Neuronal stem cell (in vitro differentiated cells): ENCODE measurements around the gene TPP1.

ENCODE experiments used
- DNase-seq: peaks from one replicate; pipeline ENCODE4 v3.0.0-alpha.2; 2013; ENCODE audit warnings: low spot score
- H2AFZ ChIP-seq: one replicate; pipeline ENCODE4 v1.6.1; 2013; ENCODE audit warnings: mild to moderate bottlenecking, low read length, inconsistent platforms
- H2AK5ac ChIP-seq: 2 replicates; pipeline ENCODE4 v1.6.1; 2013; ENCODE audit warnings: low read depth, mild to moderate bottlenecking, inconsistent platforms, low read length, moderate library complexity, mixed read lengths
- H2BK120ac ChIP-seq: 2 replicates; pipeline ENCODE4 v1.6.1; 2013; ENCODE audit warnings: low read depth, mild to moderate bottlenecking, inconsistent platforms, low read length, moderate library complexity, mixed read lengths
- H2BK12ac ChIP-seq: one replicate; pipeline ENCODE4 v1.6.1; 2013; ENCODE audit warnings: low read length, inconsistent platforms
- H2BK15ac ChIP-seq: 2 replicates; pipeline ENCODE4 v1.6.1; 2013; ENCODE audit warnings: mild to moderate bottlenecking, low read length, inconsistent platforms, mixed read lengths
- H2BK5ac ChIP-seq: one replicate; pipeline ENCODE4 v1.6.1; 2013; ENCODE audit warnings: inconsistent platforms, mild to moderate bottlenecking, low read length, moderate library complexity
- H3K14ac ChIP-seq: one replicate; pipeline ENCODE4 v1.6.1; 2013; ENCODE audit warnings: low read length, inconsistent platforms
- H3K18ac ChIP-seq: 2 replicates; pipeline ENCODE4 v1.6.1; 2013; ENCODE audit warnings: low read length, inconsistent platforms
- H3K23ac ChIP-seq: 2 replicates; pipeline ENCODE4 v1.6.1; 2013; ENCODE audit warnings: low read depth, mild to moderate bottlenecking, mixed read lengths, low read length, inconsistent platforms; ENCODE audit not compliant: poor library complexity
- H3K27ac ChIP-seq: replicated peaks from 3 replicates; pipeline ENCODE4 v1.5.1; 2013; ENCODE audit warnings: low read length, inconsistent platforms
- H3K27me3 ChIP-seq, 3 experiments: 2 replicates each; pipeline ENCODE4 v1.6.1; 2013; ENCODE audit warnings: low read length in 3 of 3, mild to moderate bottlenecking in 2 of 3, inconsistent platforms in 1 of 3, low read depth in 1 of 3, mixed read lengths in 1 of 3, moderate library complexity in 1 of 3; ENCODE audit not compliant: control insufficient read depth in 3 of 3, insufficient read depth in 3 of 3
- H3K36me3 ChIP-seq, 2 donors: replicated peaks in 1 of 2; 2 replicates each; pipeline ENCODE4 v1.6.1; 2013; ENCODE audit warnings: low read length in 2 of 2; ENCODE audit not compliant: control insufficient read depth in 2 of 2, insufficient read depth in 2 of 2
- H3K4ac ChIP-seq: 2 replicates; pipeline ENCODE4 v1.6.1; 2013; ENCODE audit warnings: inconsistent platforms, mild to moderate bottlenecking, low read length, moderate library complexity
- H3K4me1 ChIP-seq, 2 donors: 1 replicate in 1 of 2; 2 replicates in 1 of 2; pipeline ENCODE4 v1.6.1; 2013; ENCODE audit warnings: low read length in 2 of 2, low read depth in 1 of 2; ENCODE audit not compliant: control insufficient read depth in 2 of 2, insufficient read depth in 1 of 2
- H3K4me2 ChIP-seq: one replicate; pipeline ENCODE4 v1.6.1; 2013; ENCODE audit warnings: mild to moderate bottlenecking, low read length, inconsistent platforms; ENCODE audit not compliant: insufficient read depth, poor library complexity, severe bottlenecking
- H3K4me3 ChIP-seq, 2 donors: 2 replicates each; pipeline ENCODE4 v1.5.1; 2013; ENCODE audit warnings: low read length in 2 of 2, mild to moderate bottlenecking in 2 of 2, inconsistent platforms in 1 of 2, moderate library complexity in 1 of 2
- H3K79me1 ChIP-seq: one replicate; pipeline ENCODE4 v1.6.1; 2013; ENCODE audit warnings: low read depth, mild to moderate bottlenecking, inconsistent platforms, low read length, moderate library complexity
- H3K9ac ChIP-seq: one replicate; pipeline ENCODE4 v1.6.1; 2013; ENCODE audit warnings: mild to moderate bottlenecking, low read depth, low read length, inconsistent platforms; ENCODE audit not compliant: poor library complexity
- H3K9me3 ChIP-seq, 2 donors: replicated peaks in 1 of 2; 2 replicates each; pipeline versions ENCODE3 to v1.6.1; 2013; ENCODE audit warnings: low read length in 2 of 2, mild to moderate bottlenecking in 2 of 2, inconsistent platforms in 1 of 2, low read depth in 1 of 2, mixed read lengths in 1 of 2, moderate library complexity in 1 of 2; ENCODE audit not compliant: control insufficient read depth in 2 of 2, insufficient read depth in 1 of 2
- H4K8ac ChIP-seq: one replicate; pipeline ENCODE4 v1.6.1; 2013; ENCODE audit warnings: low read depth, mild to moderate bottlenecking, inconsistent platforms, low read length, moderate library complexity
- H4K91ac ChIP-seq: one replicate; pipeline ENCODE4 v1.6.1; 2013; ENCODE audit warnings: low read length, low read depth, mild to moderate bottlenecking, inconsistent platforms; ENCODE audit not compliant: poor library complexity
- WGBS, 2 donors: extraction: QIAGEN DNeasy Blood & Tissue Kit; methylation state at CpG; one replicate each; pipeline ENCODE4 v1.1.7; 2013; ENCODE audit warnings: missing lambda C conversion rate in 2 of 2, mixed read lengths in 1 of 2; ENCODE audit not compliant: insufficient read length in 2 of 2, insufficient replicate concordance in 1 of 2; ENCODE audit errors: extremely low coverage in 2 of 2; 5-methylcytosine and 5-hydroxymethylcytosine counted together

Gene TPP1

DNA sequence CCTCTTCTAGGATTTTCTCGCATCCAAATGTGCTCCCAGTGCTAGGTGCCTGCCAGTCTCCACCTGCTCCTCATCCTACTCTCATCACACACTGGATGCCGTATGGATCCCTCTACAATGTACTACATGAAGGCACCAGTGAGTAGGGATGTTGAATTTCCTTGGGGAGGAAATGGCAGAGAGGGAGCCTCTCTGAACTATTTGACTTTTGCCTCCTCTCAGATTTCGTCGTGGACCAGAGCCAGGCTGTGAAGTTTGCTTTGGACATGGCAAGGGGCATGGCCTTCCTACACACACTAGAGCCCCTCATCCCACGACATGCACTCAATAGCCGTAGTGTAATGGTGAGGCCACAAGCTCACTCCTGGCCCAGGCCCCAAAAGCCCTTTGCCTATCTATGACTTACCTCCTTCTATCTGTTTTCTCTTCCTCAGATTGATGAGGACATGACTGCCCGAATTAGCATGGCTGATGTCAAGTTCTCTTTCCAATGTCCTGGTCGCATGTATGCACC, 9.7 kb downstream of the TPP1 start:
- no peak overlapping the region for H3K4me2 ChIP-seq
- H2BK5ac ChIP-seq: no peak overlapping the region
- no peak overlapping the region for H3K23ac ChIP-seq
- H2BK12ac ChIP-seq: no peak overlapping the region
- H2BK120ac ChIP-seq: no peak overlapping the region
- no peak overlapping the region for H3K18ac ChIP-seq
- H3K79me1 ChIP-seq: peaks cover 3% of the 10 kb centered on the region
- no peak overlapping the region for H2BK15ac ChIP-seq
- H4K91ac ChIP-seq: no peak overlapping the region
- no peak for DNase-seq
- H3K27me3 ChIP-seq: no peaks in the 10 kb centered on the region
- H3K9ac ChIP-seq: no peak overlapping the region
- peaks cover 38 to 62% of the 10 kb centered on the region in 2 donors for H3K36me3 ChIP-seq
- H2AK5ac ChIP-seq: no peak overlapping the region
- H3K4ac ChIP-seq: no peak overlapping the region
- no peaks in the 10 kb centered on the region for H3K9me3 ChIP-seq
- H3K27ac ChIP-seq: no peak overlapping the region
- no peak overlapping the region for H3K14ac ChIP-seq
- no peak overlapping the region for H3K4me3 ChIP-seq
- WGBS, 2 donors: no CpG with 5 or more reads among the region's 8 CpGs
- H3K4me1 ChIP-seq: peaks cover 13 to 37% of the 10 kb centered on the region in 2 donors
- no peak overlapping the region for H2AFZ ChIP-seq
- H4K8ac ChIP-seq: no peak overlapping the region

DNA sequence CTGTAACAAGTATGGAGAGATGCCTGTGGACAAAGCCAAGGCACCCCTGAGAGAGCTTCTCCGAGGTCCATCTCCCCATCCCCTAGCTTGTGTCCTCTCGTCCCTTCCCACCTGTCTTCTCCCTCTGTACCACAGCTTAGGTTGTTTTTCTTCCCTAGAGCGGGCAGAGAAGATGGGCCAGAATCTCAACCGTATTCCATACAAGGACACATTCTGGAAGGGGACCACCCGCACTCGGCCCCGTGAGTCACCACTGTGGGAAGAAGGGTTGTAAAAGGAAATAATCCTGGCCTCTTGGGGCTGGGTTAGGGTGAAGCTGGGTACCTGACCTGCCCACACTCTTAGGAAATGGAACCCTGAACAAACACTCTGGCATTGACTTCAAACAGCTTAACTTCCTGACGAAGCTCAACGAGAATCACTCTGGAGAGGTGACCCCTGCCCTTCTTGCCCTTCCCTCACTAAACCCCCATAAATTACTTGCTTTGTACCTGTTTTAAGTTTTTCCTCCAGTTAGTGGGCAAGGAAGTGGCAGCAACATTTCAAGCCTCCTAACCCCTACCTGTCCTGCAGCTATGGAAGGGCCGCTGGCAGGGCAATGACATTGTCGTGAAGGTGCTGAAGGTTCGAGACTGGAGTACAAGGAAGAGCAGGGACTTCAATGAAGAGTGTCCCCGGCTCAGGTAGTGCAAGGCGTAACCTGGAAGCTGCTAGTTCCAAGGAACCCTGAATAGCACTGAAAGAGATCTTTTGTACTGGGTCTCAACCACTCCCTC, 10.3 kb downstream of the TPP1 start:
- Histone ChIP-seq H4K8ac (no peak overlapping the region), H2BK15ac (no peak overlapping the region), H3K27ac (no peak overlapping the region), H3K18ac (no peak overlapping the region), H2AK5ac (no peak overlapping the region), H3K4me2 (no peak overlapping the region), H3K79me1 (peaks cover 6% of the 10 kb centered on the region), H2BK12ac (no peak overlapping the region), H3K27me3 (no peaks in the 10 kb centered on the region), H2BK5ac (no peak overlapping the region), H3K14ac (no peak overlapping the region), H4K91ac (no peak overlapping the region), H2AFZ (no peak overlapping the region), H3K4me3 (no peak overlapping the region), H3K36me3 (peaks cover 35 to 56% of the 10 kb centered on the region in 2 donors), H2BK120ac (no peak overlapping the region), H3K4me1 (peaks cover 13 to 37% of the 10 kb centered on the region in 2 donors), H3K9ac (no peak overlapping the region), H3K4ac (no peak overlapping the region), H3K23ac (no peak overlapping the region), H3K9me3 (no peaks in the 10 kb centered on the region)
- no peak for DNase-seq
- no CpG with 5 or more reads among the region's 14 CpGs for WGBS, 2 donors

DNA sequence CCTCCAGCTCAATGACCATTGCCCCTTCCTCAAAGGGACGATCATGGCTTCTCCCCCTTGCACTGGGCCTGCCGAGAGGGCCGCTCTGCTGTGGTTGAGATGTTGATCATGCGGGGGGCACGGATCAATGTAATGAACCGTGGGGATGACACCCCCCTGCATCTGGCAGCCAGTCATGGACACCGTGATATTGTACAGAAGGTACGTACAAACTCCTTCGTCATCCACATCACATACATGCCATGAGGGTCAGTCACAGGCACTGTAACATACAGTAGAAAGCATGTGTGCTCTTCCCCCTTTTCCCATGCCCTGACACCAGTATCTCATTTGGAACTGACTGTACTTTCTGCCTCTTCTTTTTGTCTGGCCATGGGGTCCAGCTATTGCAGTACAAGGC, 11.2 kb downstream of the TPP1 start:
- Histone ChIP-seq H2AFZ (no peak overlapping the region), H3K36me3 (peaks cover 35 to 56% of the 10 kb centered on the region in 2 donors), H2AK5ac (no peak overlapping the region), H2BK120ac (no peak overlapping the region), H3K9me3 (no peaks in the 10 kb centered on the region), H3K14ac (no peak overlapping the region), H2BK12ac (no peak overlapping the region), H2BK15ac (no peak overlapping the region), H3K79me1 (peaks cover 9% of the 10 kb centered on the region), H3K4me3 (no peak overlapping the region), H3K23ac (no peak overlapping the region), H3K9ac (no peak overlapping the region), H3K4me2 (no peak overlapping the region), H3K4ac (no peak overlapping the region), H3K27me3 (no peaks in the 10 kb centered on the region), H4K91ac (no peak overlapping the region), H3K27ac (no peak overlapping the region), H2BK5ac (no peak overlapping the region), H3K4me1 (peaks cover 13 to 34% of the 10 kb centered on the region in 2 donors), H4K8ac (no peak overlapping the region), H3K18ac (no peak overlapping the region)
- DNase-seq: no peak
- WGBS, 2 donors: no CpG with 5 or more reads among the region's 9 CpGs

DNA sequence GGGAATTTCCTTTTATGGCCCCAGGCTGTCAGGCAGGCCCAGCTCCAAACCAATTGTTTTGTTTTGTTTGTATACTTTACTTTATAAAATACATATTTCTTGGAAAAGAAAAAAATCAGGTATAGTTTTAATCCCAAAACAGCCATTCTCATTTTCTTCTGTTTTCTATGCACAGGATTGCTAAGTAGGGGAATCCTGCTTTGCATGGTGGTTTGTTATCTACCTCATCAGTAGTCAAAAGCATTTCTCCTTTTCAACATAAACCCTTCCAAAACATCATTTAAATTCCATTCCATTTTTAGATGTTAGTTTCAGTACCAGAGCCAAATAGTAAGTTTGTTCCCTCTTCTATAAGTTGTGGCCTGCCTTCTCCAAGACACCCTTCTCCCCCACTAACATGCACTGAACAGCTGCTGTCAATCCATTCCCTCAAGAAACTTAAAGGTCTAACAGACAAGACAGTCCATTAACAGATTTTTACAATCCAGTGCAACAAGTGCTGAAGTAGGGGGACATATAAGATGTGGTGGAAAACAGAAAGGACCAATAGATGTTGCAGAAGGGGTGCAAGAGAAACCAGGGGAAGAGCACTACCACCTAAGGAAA, 11.9 kb downstream of the TPP1 start:
- Histone ChIP-seq H3K4me2 (no peak overlapping the region), H2BK15ac (no peak overlapping the region), H2AK5ac (no peak overlapping the region), H3K27me3 (no peaks in the 10 kb centered on the region), H4K91ac (no peak overlapping the region), H4K8ac (no peak overlapping the region), H3K4me3 (no peak overlapping the region), H3K23ac (no peak overlapping the region), H3K4me1 (peaks cover 16 to 34% of the 10 kb centered on the region in 2 donors), H2BK12ac (no peak overlapping the region), H2AFZ (no peak overlapping the region), H3K36me3 (peaks cover 35 to 56% of the 10 kb centered on the region in 2 donors), H2BK120ac (no peak overlapping the region), H2BK5ac (no peak overlapping the region), H3K18ac (no peak overlapping the region), H3K14ac (no peak overlapping the region), H3K9me3 (no peaks in the 10 kb centered on the region), H3K4ac (no peak overlapping the region), H3K79me1 (peaks cover 11% of the 10 kb centered on the region), H3K9ac (no peak overlapping the region), H3K27ac (peak overlapping the region; percentile 19)
- no peak for DNase-seq
